ENCODE measurements around the gene SPHK2.

Gene SPHK2

DNA sequence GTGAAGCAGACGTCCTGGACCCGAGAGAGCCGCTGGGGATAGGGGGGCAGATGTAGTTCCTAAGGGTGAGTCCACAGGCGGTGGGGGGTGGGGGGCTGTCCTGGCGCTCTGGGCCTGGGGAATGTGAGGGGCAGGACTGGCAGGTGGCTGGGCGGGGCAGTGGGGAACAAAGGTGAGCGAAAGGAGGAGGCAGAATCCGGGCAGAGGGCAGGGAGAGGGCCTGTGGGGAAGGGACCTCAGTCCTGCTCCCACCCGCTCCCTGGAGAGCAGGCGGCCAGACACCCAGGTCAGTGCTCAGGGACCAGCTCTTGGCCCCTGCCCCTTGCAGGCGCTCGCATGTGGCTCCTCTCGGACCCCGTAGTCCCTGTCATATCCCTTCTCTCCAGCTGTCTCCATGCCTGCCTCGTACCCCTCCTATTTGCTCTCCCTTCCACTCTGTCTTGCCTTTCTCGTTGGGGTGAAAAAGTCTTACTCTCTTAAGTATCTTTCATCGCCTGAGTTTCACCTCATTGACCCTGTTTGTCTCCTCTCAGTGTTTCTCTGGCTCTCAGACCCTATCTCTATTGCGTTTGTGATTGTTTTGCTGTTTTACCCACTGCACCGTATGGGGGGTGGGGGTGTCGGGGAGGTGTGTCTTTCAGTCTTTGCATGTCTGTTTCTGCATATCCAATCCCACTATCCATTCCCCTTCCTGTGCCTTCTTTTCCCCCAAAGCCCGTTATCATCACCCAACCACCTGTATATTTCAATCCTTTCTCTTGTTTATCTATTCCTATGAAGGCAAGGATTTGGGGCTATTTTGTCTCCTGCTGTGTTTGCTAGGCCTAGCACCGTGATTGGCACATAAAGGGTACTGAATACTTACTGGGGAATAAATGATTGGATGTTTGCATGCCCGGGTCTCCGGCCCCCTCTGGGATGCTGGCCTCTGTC is 5.8 kb downstream of the SPHK2 start:
- ChIA-PET POLR2A (interaction anchor here (0.5 to 3.3 kb wide), 2 partner anchors 10 to 1585 kb away, joined by 4 to 28 read pairs; partner anchors contain the start of gene FAM83E), CTCF (interaction anchor here (0.8 kb wide), 1 partner anchor 16 kb away, joined by 4 read pairs; no protein-coding TSS in a partner anchor)
- Histone ChIP-seq H3K36me3 (ENCODE audit: control insufficient read depth in 2 of 2, insufficient read depth in 1 of 2, low read length in 2 of 2) (peaks cover 0 to 29% of the 10 kb centered on the region in 2 experiments; a peak in 1 of 3 replicates), H3K27ac (ENCODE audit: extremely low read depth, low read depth, low read length) (peak overlapping the region; percentile 37; the same call in 1 of the 2 replicates), H3K9me3 (ENCODE audit: control insufficient read depth, insufficient read depth, low read depth, low read length) (no peaks in the 10 kb centered on the region), H3K4me3 (ENCODE audit: low read depth, low read length) (peak overlapping the region; percentile 51), H3K4me1 (ENCODE audit: control insufficient read depth, insufficient read depth, low read length) (peaks cover 10% of the 10 kb centered on the region)
- TF ChIP-seq, protein P1, sequence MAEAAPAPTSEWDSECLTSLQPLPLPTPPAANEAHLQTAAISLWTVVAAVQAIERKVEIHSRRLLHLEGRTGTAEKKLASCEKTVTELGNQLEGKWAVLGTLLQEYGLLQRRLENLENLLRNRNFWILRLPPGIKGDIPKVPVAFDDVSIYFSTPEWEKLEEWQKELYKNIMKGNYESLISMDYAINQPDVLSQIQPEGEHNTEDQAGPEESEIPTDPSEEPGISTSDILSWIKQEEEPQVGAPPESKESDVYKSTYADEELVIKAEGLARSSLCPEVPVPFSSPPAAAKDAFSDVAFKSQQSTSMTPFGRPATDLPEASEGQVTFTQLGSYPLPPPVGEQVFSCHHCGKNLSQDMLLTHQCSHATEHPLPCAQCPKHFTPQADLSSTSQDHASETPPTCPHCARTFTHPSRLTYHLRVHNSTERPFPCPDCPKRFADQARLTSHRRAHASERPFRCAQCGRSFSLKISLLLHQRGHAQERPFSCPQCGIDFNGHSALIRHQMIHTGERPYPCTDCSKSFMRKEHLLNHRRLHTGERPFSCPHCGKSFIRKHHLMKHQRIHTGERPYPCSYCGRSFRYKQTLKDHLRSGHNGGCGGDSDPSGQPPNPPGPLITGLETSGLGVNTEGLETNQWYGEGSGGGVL (tag by site-specific recombination; IDR thresholded peaks at IDR 0.05): no peak
- TF ChIP-seq ZNF48 (tag by site-specific recombination; IDR thresholded peaks at IDR 0.05) (no peak), ZNF211 (tag by site-specific recombination; IDR thresholded peaks at IDR 0.05; ENCODE audit: low read depth) (no peak), PRDM1 (tag by site-specific recombination; IDR thresholded peaks at IDR 0.05) (peak; percentile 74), ZNF530 (tag by site-specific recombination; IDR thresholded peaks at IDR 0.05; ENCODE audit: low read depth) (no peak), OVOL3 (tag by site-specific recombination; IDR thresholded peaks at IDR 0.05) (no peak), ZNF221 (tag by site-specific recombination; IDR thresholded peaks at IDR 0.05; ENCODE audit: borderline replicate concordance) (no peak), ZNF214 (tag by site-specific recombination; IDR thresholded peaks at IDR 0.05; ENCODE audit: borderline replicate concordance) (no peak), GFI1B (tag by site-specific recombination; IDR thresholded peaks at IDR 0.05) (no peak), ZBTB21 (tag by site-specific recombination; IDR thresholded peaks at IDR 0.05) (no peak), ZNF140 (tag by site-specific recombination; IDR thresholded peaks at IDR 0.05) (no peak), KLF7 (tag by site-specific recombination; IDR thresholded peaks at IDR 0.05; ENCODE audit: borderline replicate concordance) (0 out of 2 replicates have a peak, but pooled peaks have one; percentile 15), ZNF548 (tag by site-specific recombination; IDR thresholded peaks at IDR 0.05) (no peak), SCRT2 (tag by site-specific recombination; IDR thresholded peaks at IDR 0.05) (0 out of 2 replicates have a peak, but pooled peaks have one; percentile 27), BCL11B (tag by site-specific recombination; IDR thresholded peaks at IDR 0.05; ENCODE audit: low read depth) (no peak), ZNF391 (tag by site-specific recombination; IDR thresholded peaks at IDR 0.05; ENCODE audit: borderline replicate concordance, low read depth) (no peak), ZNF785 (tag by site-specific recombination; IDR thresholded peaks at IDR 0.05) (no peak), ZSCAN23 (tag by site-specific recombination; IDR thresholded peaks at IDR 0.05) (no peak), EGR2 (tag by site-specific recombination; IDR thresholded peaks at IDR 0.05; ENCODE audit: low read depth) (no peak), ZNF248 (tag by site-specific recombination; IDR thresholded peaks at IDR 0.05) (no peak), SCRT1 (tag by site-specific recombination; IDR thresholded peaks at IDR 0.05; ENCODE audit: borderline replicate concordance) (no peak)
- TF ChIP-seq, protein P2, sequence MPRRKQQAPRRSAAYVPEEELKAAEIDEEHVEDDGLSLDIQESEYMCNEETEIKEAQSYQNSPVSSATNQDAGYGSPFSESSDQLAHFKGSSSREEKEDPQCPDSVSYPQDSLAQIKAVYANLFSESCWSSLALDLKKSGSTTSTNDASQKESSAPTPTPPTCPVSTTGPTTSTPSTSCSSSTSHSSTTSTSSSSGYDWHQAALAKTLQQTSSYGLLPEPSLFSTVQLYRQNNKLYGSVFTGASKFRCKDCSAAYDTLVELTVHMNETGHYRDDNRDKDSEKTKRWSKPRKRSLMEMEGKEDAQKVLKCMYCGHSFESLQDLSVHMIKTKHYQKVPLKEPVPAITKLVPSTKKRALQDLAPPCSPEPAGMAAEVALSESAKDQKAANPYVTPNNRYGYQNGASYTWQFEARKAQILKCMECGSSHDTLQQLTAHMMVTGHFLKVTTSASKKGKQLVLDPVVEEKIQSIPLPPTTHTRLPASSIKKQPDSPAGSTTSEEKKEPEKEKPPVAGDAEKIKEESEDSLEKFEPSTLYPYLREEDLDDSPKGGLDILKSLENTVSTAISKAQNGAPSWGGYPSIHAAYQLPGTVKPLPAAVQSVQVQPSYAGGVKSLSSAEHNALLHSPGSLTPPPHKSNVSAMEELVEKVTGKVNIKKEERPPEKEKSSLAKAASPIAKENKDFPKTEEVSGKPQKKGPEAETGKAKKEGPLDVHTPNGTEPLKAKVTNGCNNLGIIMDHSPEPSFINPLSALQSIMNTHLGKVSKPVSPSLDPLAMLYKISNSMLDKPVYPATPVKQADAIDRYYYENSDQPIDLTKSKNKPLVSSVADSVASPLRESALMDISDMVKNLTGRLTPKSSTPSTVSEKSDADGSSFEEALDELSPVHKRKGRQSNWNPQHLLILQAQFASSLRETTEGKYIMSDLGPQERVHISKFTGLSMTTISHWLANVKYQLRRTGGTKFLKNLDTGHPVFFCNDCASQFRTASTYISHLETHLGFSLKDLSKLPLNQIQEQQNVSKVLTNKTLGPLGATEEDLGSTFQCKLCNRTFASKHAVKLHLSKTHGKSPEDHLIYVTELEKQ (tag by site-specific recombination; IDR thresholded peaks at IDR 0.05; ENCODE audit: borderline replicate concordance): no peak
- TF ChIP-seq, protein P3, sequence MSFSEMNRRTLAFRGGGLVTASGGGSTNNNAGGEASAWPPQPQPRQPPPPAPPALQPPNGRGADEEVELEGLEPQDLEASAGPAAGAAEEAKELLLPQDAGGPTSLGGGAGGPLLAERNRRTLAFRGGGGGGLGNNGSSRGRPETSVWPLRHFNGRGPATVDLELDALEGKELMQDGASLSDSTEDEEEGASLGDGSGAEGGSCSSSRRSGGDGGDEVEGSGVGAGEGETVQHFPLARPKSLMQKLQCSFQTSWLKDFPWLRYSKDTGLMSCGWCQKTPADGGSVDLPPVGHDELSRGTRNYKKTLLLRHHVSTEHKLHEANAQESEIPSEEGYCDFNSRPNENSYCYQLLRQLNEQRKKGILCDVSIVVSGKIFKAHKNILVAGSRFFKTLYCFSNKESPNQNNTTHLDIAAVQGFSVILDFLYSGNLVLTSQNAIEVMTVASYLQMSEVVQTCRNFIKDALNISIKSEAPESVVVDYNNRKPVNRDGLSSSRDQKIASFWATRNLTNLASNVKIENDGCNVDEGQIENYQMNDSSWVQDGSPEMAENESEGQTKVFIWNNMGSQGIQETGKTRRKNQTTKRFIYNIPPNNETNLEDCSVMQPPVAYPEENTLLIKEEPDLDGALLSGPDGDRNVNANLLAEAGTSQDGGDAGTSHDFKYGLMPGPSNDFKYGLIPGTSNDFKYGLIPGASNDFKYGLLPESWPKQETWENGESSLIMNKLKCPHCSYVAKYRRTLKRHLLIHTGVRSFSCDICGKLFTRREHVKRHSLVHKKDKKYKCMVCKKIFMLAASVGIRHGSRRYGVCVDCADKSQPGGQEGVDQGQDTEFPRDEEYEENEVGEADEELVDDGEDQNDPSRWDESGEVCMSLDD (tag by site-specific recombination; IDR thresholded peaks at IDR 0.05): no peak

Data from HEK293 (cell line).